Measurements from ENCODE around the gene TEX13D. TPM values are rescaled to one million over a fixed set of nuclear protein-coding genes. Genes with fewer than 3 reads are reported as not detected.
"Not testable (repeated sequence)": the region's sequence is repeated elsewhere in the genome, so short reads cannot be mapped to it uniquely, and the experiment has no call there.

Gene TEX13D
- total and polyA plus RNA-seq, 2 donors from 2014 or later: not detected

GRCh38 chrX:124333862-124334261 is 1.4 kb downstream of the TEX13D start:
- Histone ChIP-seq H3K9ac (ENCODE audit: low read length in 3 of 3) (no peak overlapping the region), H3K36me3 (ENCODE audit: control insufficient read depth in 2 of 3, insufficient read depth in 3 of 3, low read length in 3 of 3) (no peaks in the 10 kb centered on the region), H3K4me3 (ENCODE audit: low read length in 3 of 3) (no peak overlapping the region), H3K27me3 (ENCODE audit: control insufficient read depth, insufficient read depth, low read length) (no peaks in the 10 kb centered on the region), H3K27ac (ENCODE audit: low read depth in 2 of 2, low read length in 2 of 2) (no peak overlapping the region), H3K4me1 (ENCODE audit: control insufficient read depth in 2 of 3, insufficient read depth in 2 of 3, low read depth in 1 of 3, low read length in 3 of 3) (no peaks in the 10 kb centered on the region), H3K9me3 (ENCODE audit: control insufficient read depth in 2 of 3, insufficient read depth in 1 of 3, low read length in 3 of 3) (no peaks in the 10 kb centered on the region)
- TF ChIP-seq, protein P1, sequence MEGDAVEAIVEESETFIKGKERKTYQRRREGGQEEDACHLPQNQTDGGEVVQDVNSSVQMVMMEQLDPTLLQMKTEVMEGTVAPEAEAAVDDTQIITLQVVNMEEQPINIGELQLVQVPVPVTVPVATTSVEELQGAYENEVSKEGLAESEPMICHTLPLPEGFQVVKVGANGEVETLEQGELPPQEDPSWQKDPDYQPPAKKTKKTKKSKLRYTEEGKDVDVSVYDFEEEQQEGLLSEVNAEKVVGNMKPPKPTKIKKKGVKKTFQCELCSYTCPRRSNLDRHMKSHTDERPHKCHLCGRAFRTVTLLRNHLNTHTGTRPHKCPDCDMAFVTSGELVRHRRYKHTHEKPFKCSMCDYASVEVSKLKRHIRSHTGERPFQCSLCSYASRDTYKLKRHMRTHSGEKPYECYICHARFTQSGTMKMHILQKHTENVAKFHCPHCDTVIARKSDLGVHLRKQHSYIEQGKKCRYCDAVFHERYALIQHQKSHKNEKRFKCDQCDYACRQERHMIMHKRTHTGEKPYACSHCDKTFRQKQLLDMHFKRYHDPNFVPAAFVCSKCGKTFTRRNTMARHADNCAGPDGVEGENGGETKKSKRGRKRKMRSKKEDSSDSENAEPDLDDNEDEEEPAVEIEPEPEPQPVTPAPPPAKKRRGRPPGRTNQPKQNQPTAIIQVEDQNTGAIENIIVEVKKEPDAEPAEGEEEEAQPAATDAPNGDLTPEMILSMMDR (IDR thresholded peaks at IDR 0.05; ENCODE audit: borderline replicate concordance, extremely low read depth, insufficient read depth): no peak
- intact Hi-C loops (cut with DNase I): no loop called here
- DNase-seq (no peak), FAIRE-seq (no peak)

DNA sequence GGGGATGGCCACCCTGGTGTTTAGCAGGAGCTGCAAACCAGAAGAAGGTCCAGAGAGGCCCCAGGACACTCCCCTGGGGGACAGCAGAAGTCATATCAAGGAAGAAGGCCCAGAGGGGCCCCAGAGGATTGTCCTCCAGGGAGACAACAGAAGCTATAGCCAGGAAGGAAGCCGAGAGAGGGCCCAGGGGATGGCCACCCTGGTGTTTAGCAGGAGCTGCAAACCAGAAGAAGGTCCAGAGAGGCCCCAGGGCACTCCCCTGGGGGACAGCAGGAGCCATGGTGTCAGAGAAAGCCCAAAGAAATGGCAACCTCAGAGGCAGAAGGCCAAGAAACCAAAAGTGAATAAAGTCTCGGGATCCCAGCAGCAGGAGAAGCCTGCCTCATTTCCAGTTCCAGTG is 2.1 kb downstream of the TEX13D start:
- H3K4me3 ChIP-seq (ENCODE audit: low read length in 3 of 3); FAIRE-seq; H3K36me3 ChIP-seq (ENCODE audit: control insufficient read depth in 2 of 3, insufficient read depth in 3 of 3, low read length in 3 of 3); H3K9me3 ChIP-seq (ENCODE audit: control insufficient read depth in 2 of 3, insufficient read depth in 1 of 3, low read length in 3 of 3); H3K27ac ChIP-seq (ENCODE audit: low read depth in 2 of 2, low read length in 2 of 2); intact Hi-C loops (cut with DNase I); H3K4me1 ChIP-seq (ENCODE audit: control insufficient read depth in 2 of 3, insufficient read depth in 2 of 3, low read depth in 1 of 3, low read length in 3 of 3); H3K27me3 ChIP-seq (ENCODE audit: control insufficient read depth, insufficient read depth, low read length); H3K9ac ChIP-seq (ENCODE audit: low read length in 3 of 3); DNase-seq: not testable (repeated sequence)

- no peak for DNase-seq
- H3K27ac ChIP-seq (ENCODE audit: low read depth in 2 of 2, low read length in 2 of 2): no peak overlapping the region
- no peaks in the 10 kb centered on the region for H3K4me1 ChIP-seq (ENCODE audit: control insufficient read depth in 2 of 3, insufficient read depth in 2 of 3, low read depth in 1 of 3, low read length in 3 of 3)
- no peaks in the 10 kb centered on the region for H3K27me3 ChIP-seq (ENCODE audit: control insufficient read depth, insufficient read depth, low read length)
- no peaks in the 10 kb centered on the region for H3K9me3 ChIP-seq (ENCODE audit: control insufficient read depth in 2 of 3, insufficient read depth in 1 of 3, low read length in 3 of 3)
- no peak overlapping the region for H3K4me3 ChIP-seq (ENCODE audit: low read length in 3 of 3)
- no peak overlapping the region for H3K9ac ChIP-seq (ENCODE audit: low read length in 3 of 3)
- intact Hi-C loops (cut with DNase I): no loop called here
- TF ChIP-seq, protein P1 (IDR thresholded peaks at IDR 0.05; ENCODE audit: borderline replicate concordance, extremely low read depth, insufficient read depth): no peak
- no peak for FAIRE-seq
- no peaks in the 10 kb centered on the region for H3K36me3 ChIP-seq (ENCODE audit: control insufficient read depth in 2 of 3, insufficient read depth in 3 of 3, low read length in 3 of 3)
Measured at GRCh38 chrX:124335598-124335997, 3.1 kb downstream of the TEX13D start.

GRCh38 chrX:124337916-124338315 is 5.5 kb downstream of the TEX13D start:
- FAIRE-seq: no peak
- intact Hi-C loops (cut with DNase I): no loop called here
- TF ChIP-seq, protein P1 (IDR thresholded peaks at IDR 0.05; ENCODE audit: borderline replicate concordance, extremely low read depth, insufficient read depth): no peak

More at GRCh38 chrX:124337916-124338315, 5.5 kb downstream of the TEX13D start:
- DNase-seq: no peak
- H3K9me3 ChIP-seq (ENCODE audit: control insufficient read depth in 2 of 3, insufficient read depth in 1 of 3, low read length in 3 of 3): no peaks in the 10 kb centered on the region
- no peak overlapping the region for H3K9ac ChIP-seq (ENCODE audit: low read length in 3 of 3)
- H3K4me3 ChIP-seq (ENCODE audit: low read length in 3 of 3): no peak overlapping the region
- H3K36me3 ChIP-seq (ENCODE audit: control insufficient read depth in 2 of 3, insufficient read depth in 3 of 3, low read length in 3 of 3): no peaks in the 10 kb centered on the region
- H3K27ac ChIP-seq (ENCODE audit: low read depth in 2 of 2, low read length in 2 of 2): no peak overlapping the region
- no peaks in the 10 kb centered on the region for H3K27me3 ChIP-seq (ENCODE audit: control insufficient read depth, insufficient read depth, low read length)
- H3K4me1 ChIP-seq (ENCODE audit: control insufficient read depth in 2 of 3, insufficient read depth in 2 of 3, low read depth in 1 of 3, low read length in 3 of 3): no peaks in the 10 kb centered on the region

Measured in kidney (tissue), 14 donors.